ENCODE measurements around the gene SPINK5.

SPINK5 gene

GRCh38 chr5:148177207-148177606 is 113.4 kb downstream of the SPINK5 start:
- H3K79me2 ChIP-seq (ENCODE audit: low read length), result no peaks in the 10 kb centered on the region
- no peaks in the 10 kb centered on the region for H3K9me3 ChIP-seq (ENCODE audit: insufficient read depth, low read length)
- no peaks in the 10 kb centered on the region for H3K36me3 ChIP-seq (replicated peaks; ENCODE audit: low read depth, low read length)
- TF ChIP-seq CTCF (IDR thresholded peaks at IDR 0.05; ENCODE audit: low read depth, low read length) (no peak), EZH2phosphoT487 (IDR thresholded peaks at IDR 0.05; ENCODE audit: low read depth) (no peak)
- no peak overlapping the region for H3K4me3 ChIP-seq (ENCODE audit: low read length)
- H3K27me3 ChIP-seq (ENCODE audit: low read depth, low read length), result no peaks in the 10 kb centered on the region
- no peaks in the 10 kb centered on the region for H4K20me1 ChIP-seq (ENCODE audit: insufficient read depth, low read length)
- H3K9ac ChIP-seq (ENCODE audit: low read length), result no peak overlapping the region
- no peak overlapping the region for H3K27ac ChIP-seq (ENCODE audit: low read length)
- H2AFZ ChIP-seq (ENCODE audit: low read depth, low read length), result no peak overlapping the region
- no peaks in the 10 kb centered on the region for H3K4me1 ChIP-seq (ENCODE audit: low read length)
- H3K4me2 ChIP-seq (ENCODE audit: low read length), result no peak overlapping the region

- no peak overlapping the region for H3K4me2 ChIP-seq (ENCODE audit: low read length)
- H3K36me3 ChIP-seq (replicated peaks; ENCODE audit: low read depth, low read length), result no peaks in the 10 kb centered on the region
- H3K9me3 ChIP-seq (ENCODE audit: insufficient read depth, low read length), result no peaks in the 10 kb centered on the region
- H3K9ac ChIP-seq (ENCODE audit: low read length), result no peak overlapping the region
- H3K27ac ChIP-seq (ENCODE audit: low read length), result no peak overlapping the region
- no peaks in the 10 kb centered on the region for H3K79me2 ChIP-seq (ENCODE audit: low read length)
- H3K4me3 ChIP-seq (ENCODE audit: low read length), result no peak overlapping the region
- H3K4me1 ChIP-seq (ENCODE audit: low read length), result no peaks in the 10 kb centered on the region
- H3K27me3 ChIP-seq (ENCODE audit: low read depth, low read length), result no peaks in the 10 kb centered on the region
- peak; percentile 75 for TF ChIP-seq CTCF (IDR thresholded peaks at IDR 0.05; ENCODE audit: low read depth, low read length)
- TF ChIP-seq EZH2phosphoT487 (IDR thresholded peaks at IDR 0.05; ENCODE audit: low read depth), result no peak
- no peak overlapping the region for H2AFZ ChIP-seq (ENCODE audit: low read depth, low read length)
- no peaks in the 10 kb centered on the region for H4K20me1 ChIP-seq (ENCODE audit: insufficient read depth, low read length)
Measured at GRCh38 chr5:148179234-148179824, 115.5 kb downstream of the SPINK5 start.

- H2AFZ ChIP-seq (ENCODE audit: low read depth, low read length), result no peak overlapping the region
Measured at GRCh38 chr5:148186248-148187003, 122.6 kb downstream of the SPINK5 start.

More at GRCh38 chr5:148186248-148187003, 122.6 kb downstream of the SPINK5 start:
- H3K27ac ChIP-seq (ENCODE audit: low read length), result no peak overlapping the region
- no peaks in the 10 kb centered on the region for H3K4me1 ChIP-seq (ENCODE audit: low read length)
- no peak overlapping the region for H3K9ac ChIP-seq (ENCODE audit: low read length)
- no peak for TF ChIP-seq CTCF (IDR thresholded peaks at IDR 0.05; ENCODE audit: low read depth, low read length)
- TF ChIP-seq EZH2phosphoT487 (IDR thresholded peaks at IDR 0.05; ENCODE audit: low read depth), result no peak
- no peaks in the 10 kb centered on the region for H3K9me3 ChIP-seq (ENCODE audit: insufficient read depth, low read length)
- H3K79me2 ChIP-seq (ENCODE audit: low read length), result no peaks in the 10 kb centered on the region
- H3K36me3 ChIP-seq (replicated peaks; ENCODE audit: low read depth, low read length), result no peaks in the 10 kb centered on the region
- no peak overlapping the region for H3K4me2 ChIP-seq (ENCODE audit: low read length)
- H3K27me3 ChIP-seq (ENCODE audit: low read depth, low read length), result no peaks in the 10 kb centered on the region
- no peak overlapping the region for H3K4me3 ChIP-seq (ENCODE audit: low read length)
- no peaks in the 10 kb centered on the region for H4K20me1 ChIP-seq (ENCODE audit: insufficient read depth, low read length)
